ENCODE data around the gene AADAT.
"Not testable (repeated sequence)": the region's sequence is repeated elsewhere in the genome, so short reads cannot be mapped to it uniquely, and the experiment has no call there.

Gene AADAT

GRCh38 chr4:170091069-170091696, 1.4 kb upstream of the AADAT start:
- intact Hi-C loops (cut with DNase I): no loop called here
- no peak for DNase-seq

GRCh38 chr4:170090352-170091052, 746 bp upstream of the AADAT start:
- intact Hi-C loops (cut with DNase I): no loop called here
- no peak for DNase-seq

GRCh38 chr4:170089274-170089667, 485 bp downstream of the AADAT start:
- intact Hi-C loops (cut with DNase I): loop anchor here (10.0 kb wide), 1 partner anchor 474 kb away; the partner anchor contains the start of gene NEK1
- DNase-seq: peak; percentile 33 to 85 (median 63)

GRCh38 chr4:170088716-170089115, 1.0 kb downstream of the AADAT start:
- no peak for DNase-seq
- intact Hi-C loops (cut with DNase I): loop anchor here (10.0 kb wide), 1 partner anchor 474 kb away; the partner anchor contains the start of gene NEK1

DNA sequence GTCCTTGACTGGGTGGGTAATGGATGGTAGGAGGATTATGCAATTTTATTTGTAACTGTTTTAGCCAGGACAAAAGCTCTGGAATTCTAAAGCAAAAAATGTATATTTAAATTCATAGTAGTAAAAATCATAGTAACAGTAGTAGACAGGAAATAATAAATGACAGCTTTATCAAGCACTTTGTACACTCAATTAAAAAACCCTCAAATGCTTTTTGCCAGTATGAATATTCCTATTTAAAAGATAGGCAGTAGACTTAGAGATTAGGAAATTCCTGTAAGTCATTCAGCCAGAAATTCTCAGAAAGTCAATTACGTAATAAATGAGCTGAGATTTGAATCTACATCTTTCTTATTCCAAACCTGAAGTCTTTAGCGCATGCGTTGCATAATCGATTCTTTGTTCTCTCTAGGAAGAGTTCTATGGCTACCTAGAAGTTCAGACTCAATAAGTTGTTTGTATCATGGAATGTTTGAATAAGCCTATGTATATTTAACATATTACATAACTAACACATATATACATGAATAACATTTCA, 2.5 kb downstream of the AADAT start:
- intact Hi-C loops (cut with DNase I): loop anchor here (10.0 kb wide), 1 partner anchor 472 kb away; the partner anchor contains the start of gene NEK1
- no peak for DNase-seq

DNA sequence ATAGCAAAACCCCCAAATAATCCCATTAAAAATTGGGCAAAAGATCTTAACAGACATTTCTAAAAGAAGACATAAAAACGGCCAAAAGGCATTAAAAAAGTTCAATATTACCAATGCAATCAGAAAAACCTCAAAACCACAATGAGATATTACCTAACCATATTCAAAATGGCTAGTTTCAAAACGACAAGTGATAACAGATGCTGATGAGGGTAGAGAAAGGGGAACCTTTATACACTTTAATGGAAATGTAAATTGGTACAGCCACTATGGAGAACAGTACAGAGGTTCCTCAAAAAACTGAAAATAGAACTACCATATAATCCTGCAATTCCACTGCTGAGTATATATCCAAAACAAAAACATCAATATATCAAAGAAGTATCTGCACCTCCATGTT, 6.2 kb downstream of the AADAT start:
- intact Hi-C loops (cut with DNase I): loop anchor here (10.0 kb wide), 1 partner anchor 469 kb away; the partner anchor contains the start of gene NEK1
- no peak for DNase-seq

GRCh38 chr4:170080496-170080895, 9.3 kb downstream of the AADAT start:
- intact Hi-C loops (cut with DNase I): loop anchor here (10.0 kb wide), 1 partner anchor 466 kb away; the partner anchor contains the start of gene NEK1
- DNase-seq: no peak

DNA sequence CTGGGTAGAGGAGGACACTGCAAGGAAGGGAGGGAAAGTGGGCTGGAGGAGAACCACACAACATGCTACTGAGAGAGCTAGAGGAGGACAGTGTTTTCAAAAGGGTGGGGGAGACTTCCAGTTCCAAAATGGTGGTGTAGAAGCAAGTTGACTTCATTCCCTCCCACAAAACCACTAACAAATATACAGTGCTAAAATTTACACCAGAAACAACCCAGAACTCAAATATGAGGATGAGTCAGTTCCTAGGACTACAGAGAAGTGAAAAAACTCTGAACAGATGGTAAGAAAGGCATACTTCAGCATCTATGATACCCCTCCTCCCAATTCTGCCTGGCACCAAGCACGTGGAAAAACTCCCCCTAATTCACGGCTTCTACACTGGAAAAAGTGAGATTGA, 9.8 kb downstream of the AADAT start:
- intact Hi-C loops (cut with DNase I): loop anchor here (10.0 kb wide), 1 partner anchor 465 kb away; the partner anchor contains the start of gene NEK1
- DNase-seq: no peak

DNA sequence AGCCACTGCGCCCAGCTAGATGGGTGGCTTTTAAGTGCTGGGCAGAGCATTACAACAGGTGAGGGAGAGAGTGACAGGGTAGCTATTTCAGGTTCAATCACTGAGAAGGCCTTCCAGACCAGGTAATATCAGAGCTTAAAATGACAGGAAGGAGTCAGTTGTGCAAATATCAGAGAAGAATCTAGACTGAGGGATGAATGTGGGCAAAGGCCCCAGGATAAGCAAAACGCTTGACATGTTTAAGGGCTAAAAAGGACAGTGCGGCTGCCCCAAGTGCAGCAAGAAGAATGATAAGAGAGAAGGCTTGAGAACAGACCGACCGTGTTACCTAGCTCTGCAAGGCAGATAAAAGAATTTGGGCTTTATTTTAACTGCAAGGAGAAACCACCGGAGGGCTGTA, 18.6 kb downstream of the AADAT start:
- no peak for DNase-seq
- intact Hi-C loops (cut with DNase I): no loop called here

- DNase-seq: no peak
- intact Hi-C loops (cut with DNase I): no loop called here
These were observed 21.2 kb downstream of the AADAT start for GRCh38 chr4:170068438-170069128.

GRCh38 chr4:170059421-170059820, 30.3 kb downstream of the AADAT start:
- no peak for DNase-seq
- intact Hi-C loops (cut with DNase I): no loop called here

- intact Hi-C loops (cut with DNase I): no loop called here
- no peak for DNase-seq
These were observed 30.9 kb downstream of the AADAT start for GRCh38 chr4:170058826-170059225.

DNA sequence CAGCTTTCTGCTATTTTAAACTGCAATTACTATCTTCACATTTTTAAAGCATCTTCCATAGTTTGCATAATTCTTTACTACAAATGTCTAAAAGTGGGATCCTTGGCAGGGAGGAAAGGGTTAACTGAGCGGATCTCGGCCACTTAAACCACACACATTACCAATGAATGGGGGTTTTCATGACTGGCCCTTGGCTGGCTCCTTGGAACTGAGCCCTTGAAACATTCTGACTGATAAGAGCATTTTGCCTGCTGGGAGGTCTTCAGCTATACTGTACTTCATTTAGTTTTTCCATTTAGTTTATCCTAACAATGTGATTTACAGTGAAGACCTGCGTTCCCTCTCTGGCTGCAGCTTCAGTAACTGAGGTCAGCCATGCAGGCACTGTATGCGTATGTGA, 31.9 kb downstream of the AADAT start:
- intact Hi-C loops (cut with DNase I): no loop called here
- no peak for DNase-seq

DNA sequence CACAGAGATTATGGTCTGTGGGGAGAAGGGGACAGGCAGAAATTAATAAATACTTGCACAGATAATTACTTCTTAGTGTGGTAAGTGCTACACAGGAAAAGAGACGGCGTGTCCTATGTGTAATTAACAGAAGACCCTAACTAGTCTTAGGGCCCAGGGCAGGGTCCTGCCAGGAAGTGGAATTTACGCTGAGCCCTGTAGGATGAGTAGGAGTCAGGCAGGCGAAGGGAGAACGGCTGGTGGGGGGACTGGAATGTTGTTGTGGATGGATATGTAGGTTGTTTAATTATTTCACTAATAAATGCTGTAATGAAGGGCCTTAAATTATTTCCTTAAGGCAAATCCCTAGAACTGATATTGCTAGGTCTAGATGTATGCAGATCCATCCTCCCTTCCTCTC, 36.8 kb downstream of the AADAT start:
- intact Hi-C loops (cut with DNase I): no loop called here
- no peak for DNase-seq

DNA sequence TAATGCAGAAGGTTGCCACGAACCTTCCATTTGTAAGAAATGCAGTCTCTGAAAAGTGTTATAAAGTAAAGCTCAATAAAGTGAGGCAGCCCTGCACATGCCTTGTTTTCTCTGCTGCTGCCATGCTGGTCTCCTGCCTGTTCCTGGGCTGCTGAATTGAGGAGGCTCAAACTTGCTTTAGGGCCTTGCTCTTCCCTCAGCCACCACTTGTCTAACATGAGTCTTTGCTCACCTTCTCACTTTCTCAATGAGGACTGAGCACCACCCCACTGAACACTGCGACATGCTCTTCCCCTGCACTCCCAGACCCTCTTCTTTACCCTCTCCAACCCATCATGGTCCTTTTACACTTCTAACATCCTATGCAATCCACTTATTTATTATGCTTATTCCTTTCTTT, 38.4 kb downstream of the AADAT start:
- intact Hi-C loops (cut with DNase I): no loop called here
- no peak for DNase-seq

- DNase-seq: peak in 1 of 42 donors; percentile 14
- intact Hi-C loops (cut with DNase I): no loop called here
These were observed 40.0 kb downstream of the AADAT start for GRCh38 chr4:170049766-170050165.

GRCh38 chr4:170047771-170048354, 41.9 kb downstream of the AADAT start:
- DNase-seq: peak in 41 of 42 donors; percentile 8 to 91 (median 69)
- intact Hi-C loops (cut with DNase I): no loop called here

DNA sequence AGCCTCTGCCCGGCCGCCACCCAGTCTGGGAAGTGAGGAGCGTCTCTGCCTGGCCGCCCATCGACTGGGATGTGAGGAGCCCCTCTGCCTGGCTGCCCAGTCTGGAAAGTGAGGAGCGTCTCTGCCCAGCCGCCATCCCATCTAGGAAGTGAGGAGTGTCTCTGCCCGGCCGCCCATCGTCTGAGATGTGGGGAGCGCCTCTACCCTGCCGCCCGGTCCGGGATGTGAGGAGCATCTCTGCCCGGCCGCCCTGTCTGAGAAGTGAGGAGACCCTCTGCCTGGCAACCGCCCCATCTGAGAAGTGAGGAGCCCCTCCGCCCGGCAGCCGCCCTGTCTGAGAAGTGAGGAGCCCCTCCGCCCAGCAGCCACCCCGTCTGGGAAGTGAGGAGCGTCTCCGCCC, 43.6 kb downstream of the AADAT start:
- DNase-seq; intact Hi-C loops (cut with DNase I): not testable (repeated sequence)

- DNase-seq: no peak
- intact Hi-C loops (cut with DNase I): loop anchor here (5.0 kb wide), 1 partner anchor 233 kb away; no protein-coding TSS in a partner anchor
These were observed 49.6 kb downstream of the AADAT start for GRCh38 chr4:170040031-170040680.

All from head of caudate nucleus (tissue), 42 donors.